HepG2 (cell line): ENCODE results near the gene PPM1H. TPM values are rescaled to one million over a fixed set of nuclear protein-coding genes. Genes with fewer than 3 reads are reported as not detected.

Source experiments
- HNRNPH1 ChIP-seq: fragments of 200-400 bp; formaldehyde crosslinking; optimal IDR thresholded peaks from 2 replicates; pipeline ENCODE3; 2017; ENCODE audit warnings: mild to moderate bottlenecking, low read depth, low read length
- KDM5B ChIP-seq: sonication (generic); formaldehyde crosslinking; IDR thresholded peaks from 2 replicates; pipeline ENCODE4 v1.4.0; 2020; ENCODE audit warnings: missing genetic modification reagents, mild to moderate bottlenecking, borderline replicate concordance
- MEIS1 ChIP-seq: sonication (generic); formaldehyde crosslinking; IDR thresholded peaks from 2 replicates; pipeline ENCODE4 v1.9.0; 2021; ENCODE audit warnings: mild to moderate bottlenecking, missing genetic modification reagents, moderate library complexity, borderline replicate concordance
- NCOA5 ChIP-seq: sonication (generic); formaldehyde crosslinking; IDR thresholded peaks from 2 replicates; pipeline ENCODE4 v1.4.0; 2020; ENCODE audit warnings: missing genetic modification reagents
- NONO ChIP-seq, 2 experiments: fragments of 450-650 bp in 1 of 2; sonication (generic) in 1 of 2; formaldehyde crosslinking in 1 of 2; IDR thresholded peaks in 1 of 2; conservative IDR thresholded peaks in 1 of 2; 2 replicates each; pipeline versions ENCODE4 v1.6.1 to v1.8.0; 2017 to 2022; ENCODE audit warnings: mild to moderate bottlenecking in 1 of 2, missing genetic modification reagents in 1 of 2, moderate library complexity in 1 of 2
- RNF219 ChIP-seq: sonication (generic); formaldehyde crosslinking; IDR thresholded peaks from 2 replicates; pipeline ENCODE4 v1.5.0; 2020; ENCODE audit warnings: mild to moderate bottlenecking, missing genetic modification reagents
- SAFB2 ChIP-seq: sonication (generic); formaldehyde crosslinking; IDR thresholded peaks from 2 replicates; pipeline ENCODE4 v1.5.1; 2020; ENCODE audit warnings: missing genetic modification reagents, low read depth, mild to moderate bottlenecking, borderline replicate concordance
- SRSF1 ChIP-seq: fragments of 200-400 bp; formaldehyde crosslinking; optimal IDR thresholded peaks from 2 replicates; pipeline ENCODE3; 2017; ENCODE audit warnings: mild to moderate bottlenecking, low read depth, low read length, moderate library complexity
- TCF12 ChIP-seq, 2 experiments: fragments of 450-650 bp in 1 of 2; sonication (generic) in 1 of 2; formaldehyde crosslinking in 1 of 2; IDR thresholded peaks; 2 replicates each; pipeline versions ENCODE4 v1.6.1 to v1.8.0; 2017 to 2022; ENCODE audit warnings: antibody characterized with exemption in 1 of 2, mild to moderate bottlenecking in 1 of 2, missing genetic modification reagents in 1 of 2, moderate library complexity in 1 of 2
- ZBTB49 ChIP-seq: sonication (generic); formaldehyde crosslinking; IDR thresholded peaks from 2 replicates; pipeline ENCODE4 v1.4.0; 2020; ENCODE audit warnings: missing genetic modification reagents, borderline replicate concordance
- ZHX2 ChIP-seq, 2 experiments: sonication (generic) in 1 of 2; formaldehyde crosslinking in 1 of 2; IDR thresholded peaks; 2 replicates each; pipeline versions ENCODE4 v1.6.1 to v1.9.0; 2014 to 2022; ENCODE audit warnings: antibody characterized with exemption in 1 of 2, borderline replicate concordance in 1 of 2, inconsistent platforms in 1 of 2, low read depth in 1 of 2, missing genetic modification reagents in 1 of 2
- ZMAT3 ChIP-seq: sonication (generic); formaldehyde crosslinking; conservative IDR thresholded peaks from 2 replicates; pipeline ENCODE4 v1.7.0; 2021; ENCODE audit warnings: missing genetic modification reagents
- ZNF101 ChIP-seq: sonication (generic); formaldehyde crosslinking; IDR thresholded peaks from 2 replicates; pipeline ENCODE4 v1.4.0; 2020; ENCODE audit warnings: mild to moderate bottlenecking, low read depth, missing genetic modification reagents, borderline replicate concordance
- ZNF12 ChIP-seq: sonication (generic); formaldehyde crosslinking; IDR thresholded peaks from 2 replicates; pipeline ENCODE4 v1.5.0; 2020; ENCODE audit warnings: missing genetic modification reagents
- ZNF549 ChIP-seq: sonication (generic); formaldehyde crosslinking; IDR thresholded peaks from 2 replicates; pipeline ENCODE4 v1.5.0; 2020; ENCODE audit warnings: missing genetic modification reagents
- ZNF790 ChIP-seq: sonication (generic); formaldehyde crosslinking; IDR thresholded peaks from 2 replicates; pipeline ENCODE4 v1.8.0; 2022; ENCODE audit warnings: missing genetic modification reagents, mild to moderate bottlenecking, borderline replicate concordance
- polyA plus RNA-seq, 8 experiments: library from polyadenylated mRNA; depleted of rRNA in 3 of 8; stranded (reverse) in 7 of 8; unstranded in 1 of 8; fragments of >200 nt; fragmentation: Illumina TruSeq in 4 of 8; extraction: Trizol in 4 of 8; gene quantifications; 2 replicates each; pipeline versions ENCODE4 v1.2.1 to v1.2.3, GENCODE V29; 2011 to 2016; ENCODE audit warnings: low read depth in 4 of 8, missing spikeins in 1 of 8, mixed read lengths in 1 of 8; ENCODE audit not compliant: insufficient read depth in 1 of 8
- total RNA-seq, 5 experiments: library from RNA; depleted of rRNA; stranded (reverse); fragments of >200 nt; fragmentation: Illumina TruSeq; extraction: Trizol; gene quantifications; 2 replicates each; pipeline ENCODE4 v1.2.3, GENCODE V29; 2016; ENCODE audit warnings: low read depth in 1 of 5

The PPM1H gene
- total and polyA plus RNA-seq, 2 of the 13 experiments (the other 11 are each of a cell fraction or from before 2014, with no cell fraction given) = 29.1 to 38.1 TPM

DNA sequence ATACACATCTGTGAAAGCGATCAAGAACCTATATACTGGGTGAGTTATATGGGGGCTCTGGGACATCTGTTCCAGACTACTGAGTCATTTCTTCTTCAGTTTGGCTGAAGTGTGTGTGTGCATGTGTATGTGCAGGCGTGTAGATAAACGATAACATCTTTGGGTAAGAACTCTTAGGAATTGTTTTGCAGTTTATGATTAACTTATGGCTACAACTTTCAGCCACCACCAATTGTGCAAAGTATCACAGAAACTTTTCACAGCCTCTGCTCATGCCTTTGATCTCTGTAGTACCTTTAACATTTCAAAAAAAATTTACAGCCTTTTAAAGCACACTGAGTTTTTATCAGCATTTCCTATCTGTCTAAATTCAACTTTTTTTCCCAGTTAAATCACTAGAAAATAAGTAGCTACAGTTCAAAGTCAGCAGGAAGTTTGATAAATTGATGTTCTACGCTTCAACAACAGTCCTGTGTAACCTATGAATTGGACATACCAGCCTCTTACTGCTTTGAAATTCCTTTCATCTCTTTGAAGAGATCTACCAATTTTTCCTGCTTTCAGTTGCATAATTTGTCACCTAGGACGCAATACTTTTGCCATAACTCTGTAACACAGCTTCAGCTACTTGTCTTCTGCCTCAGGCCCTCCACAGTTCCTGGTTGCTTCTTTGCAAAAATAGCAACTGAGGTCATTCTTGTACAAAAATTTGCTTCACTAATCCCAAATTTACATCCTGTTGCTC lies 43.0 kb downstream of the PPM1H start (continued):
- TF ChIP-seq ZNF101 (no peak), SRSF1 (no peak), ZNF549 (CRISPR knock-in tag) (no peak), SAFB2 (no peak; the same call in 1 of the 2 replicates), NONO (IDR thresholded peaks at IDR 0.05) (no peak), NONO (CRISPR knock-in tag; conservative IDR thresholded peaks at IDR 0.05) (peak; percentile 66), ZMAT3 (no peak), HNRNPH1 (no peak), KDM5B (CRISPR knock-in tag) (no peak), ZNF790 (CRISPR knock-in tag) (no peak), TCF12 (IDR thresholded peaks at IDR 0.05) (no peak), TCF12 (CRISPR knock-in tag; IDR thresholded peaks at IDR 0.05) (peak; percentile 46; the same call in 1 of the 2 replicates), MEIS1 (CRISPR knock-in tag) (peak; percentile 59; the same call in 1 of the 2 replicates), ZNF12 (CRISPR knock-in tag) (peak; percentile 11; the same call in 1 of the 2 replicates), NCOA5 (CRISPR knock-in tag) (no peak), RNF219 (CRISPR knock-in tag) (no peak), ZHX2 (IDR thresholded peaks at IDR 0.05; ENCODE audit: low read depth) (peak; percentile 42; the same call in 1 of the 2 replicates), ZHX2 (CRISPR knock-in tag; IDR thresholded peaks at IDR 0.05; ENCODE audit: borderline replicate concordance) (no peak), ZBTB49 (CRISPR knock-in tag) (no peak)
